Dendritic cell treated with granulocyte-macrophage colony-stimulating factor and Interleukin-4, amounts not matched to agents 40 ng/mL and 50 ng/mL, for 4 days (primary cell): ENCODE data around the gene PAX6.

Experiments used
- H3K27ac Mint-ChIP-seq: one replicate; pipeline ENCODE4 v1.8.0; 2022; ENCODE audit warnings: mild to moderate bottlenecking, mixed read lengths
- H3K27me3 Mint-ChIP-seq: one replicate; pipeline ENCODE4 v1.8.0; 2022; ENCODE audit warnings: mild to moderate bottlenecking, mixed read lengths
- H3K36me3 Mint-ChIP-seq: one replicate; pipeline ENCODE4 v1.8.0; 2022; ENCODE audit warnings: low read depth, mixed read lengths
- H3K4me1 Mint-ChIP-seq: one replicate; pipeline ENCODE4 v1.8.0; 2022; ENCODE audit warnings: low read depth, mixed read lengths
- H3K4me3 Mint-ChIP-seq: one replicate; pipeline ENCODE4 v1.8.0; 2022; ENCODE audit warnings: mild to moderate bottlenecking, moderate library complexity, mixed read lengths
- H3K9me3 Mint-ChIP-seq: one replicate; pipeline ENCODE4 v1.8.0; 2022; ENCODE audit warnings: mixed read lengths
- intact Hi-C: fragments of 100-400 bp; cut with micrococcal nuclease; formaldehyde crosslinking; loops from one replicate; pipeline ENCODE4 v1.15.0; 2022

PAX6 gene

GRCh38 chr11:31802000-31802551, 9.0 kb downstream of the PAX6 start:
- Mint-ChIP-seq H3K27ac (no peak overlapping the region), H3K9me3 (peaks cover 27% of the 10 kb centered on the region), H3K4me1 (peaks cover 36% of the 10 kb centered on the region), H3K36me3 (no peaks in the 10 kb centered on the region), H3K27me3 (peaks cover 90% of the 10 kb centered on the region), H3K4me3 (no peak overlapping the region)
- intact Hi-C loops, result loop anchor here (10.0 kb wide), 1 partner anchor 297 kb away; the partner anchor contains the start of genes ELP4 and IMMP1L

GRCh38 chr11:31801298-31801702, 9.8 kb downstream of the PAX6 start:
- no peak overlapping the region for H3K4me3 Mint-ChIP-seq
- H3K9me3 Mint-ChIP-seq, result peaks cover 27% of the 10 kb centered on the region
- H3K4me1 Mint-ChIP-seq, result peaks cover 36% of the 10 kb centered on the region
- peaks cover 90% of the 10 kb centered on the region for H3K27me3 Mint-ChIP-seq
- intact Hi-C loops, result loop anchor here (10.0 kb wide), 1 partner anchor 296 kb away; the partner anchor contains the start of genes ELP4 and IMMP1L
- no peak overlapping the region for H3K27ac Mint-ChIP-seq
- H3K36me3 Mint-ChIP-seq, result no peaks in the 10 kb centered on the region

- Mint-ChIP-seq H3K36me3 (no peaks in the 10 kb centered on the region), H3K27ac (no peak overlapping the region)
Observed at GRCh38 chr11:31800398-31801265, 10.5 kb downstream of the PAX6 start.

DNA sequence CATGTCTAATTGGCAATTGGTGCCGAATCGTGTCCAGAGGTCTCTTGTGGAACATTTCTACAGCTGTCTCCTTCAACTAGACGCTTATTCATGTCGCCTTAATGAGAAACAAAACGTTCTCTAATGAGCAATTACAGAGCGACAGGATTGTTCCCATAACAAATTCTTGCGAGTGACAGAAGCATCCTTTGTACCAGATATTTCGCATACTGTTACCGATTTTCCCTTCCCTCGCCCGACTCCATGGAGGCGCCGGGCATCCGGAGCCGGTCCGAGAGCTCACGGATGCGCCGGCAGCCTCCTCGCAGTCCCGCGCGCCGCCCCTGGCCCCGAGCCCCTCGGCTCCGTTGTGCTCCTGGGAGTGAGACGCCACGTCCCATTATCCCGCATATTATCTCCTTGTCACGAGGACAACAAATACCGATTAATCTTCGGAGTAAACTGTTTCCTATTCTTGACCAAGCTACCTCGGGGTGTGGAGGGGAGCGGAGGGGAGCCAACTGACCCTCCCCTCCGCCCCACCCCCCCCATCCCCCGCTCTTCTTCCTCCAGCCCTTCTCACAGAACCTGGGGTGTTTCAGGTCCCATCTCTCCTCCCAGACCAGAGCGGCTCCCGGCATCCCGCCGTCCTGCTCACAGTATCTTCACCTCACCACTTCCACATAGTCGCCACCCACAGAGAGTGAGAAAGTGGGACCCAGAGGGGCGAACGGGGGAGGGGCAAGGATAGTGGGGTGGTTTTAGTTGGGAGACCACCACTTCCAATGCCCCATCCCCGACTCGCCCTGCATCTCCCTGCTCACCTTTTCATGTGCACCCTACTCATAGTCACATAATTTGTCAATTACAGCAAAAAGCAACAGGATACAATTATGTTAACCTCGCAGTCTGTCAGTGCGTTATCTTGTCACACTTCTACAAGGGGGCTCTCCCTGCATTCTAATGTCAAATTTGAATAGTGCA, 11.4 kb downstream of the PAX6 start:
- H3K27me3 Mint-ChIP-seq, result peaks cover 86% of the 10 kb centered on the region
- intact Hi-C loops, result loop anchor here (10.0 kb wide), 1 partner anchor 295 kb away; the partner anchor contains the start of genes ELP4 and IMMP1L
- H3K4me1 Mint-ChIP-seq, result peaks cover 34% of the 10 kb centered on the region
- H3K27ac Mint-ChIP-seq, result no peak overlapping the region
- H3K36me3 Mint-ChIP-seq, result no peaks in the 10 kb centered on the region
- H3K4me3 Mint-ChIP-seq, result no peak overlapping the region
- H3K9me3 Mint-ChIP-seq, result peaks cover 25% of the 10 kb centered on the region

More at GRCh38 chr11:31800398-31801265, 10.5 kb downstream of the PAX6 start:
- peaks cover 36% of the 10 kb centered on the region for H3K4me1 Mint-ChIP-seq
- intact Hi-C loops, result loop anchor here (10.0 kb wide), 1 partner anchor 296 kb away; the partner anchor contains the start of genes ELP4 and IMMP1L
- H3K27me3 Mint-ChIP-seq, result peaks cover 90% of the 10 kb centered on the region
- peaks cover 27% of the 10 kb centered on the region for H3K9me3 Mint-ChIP-seq
- H3K4me3 Mint-ChIP-seq, result no peak overlapping the region

DNA sequence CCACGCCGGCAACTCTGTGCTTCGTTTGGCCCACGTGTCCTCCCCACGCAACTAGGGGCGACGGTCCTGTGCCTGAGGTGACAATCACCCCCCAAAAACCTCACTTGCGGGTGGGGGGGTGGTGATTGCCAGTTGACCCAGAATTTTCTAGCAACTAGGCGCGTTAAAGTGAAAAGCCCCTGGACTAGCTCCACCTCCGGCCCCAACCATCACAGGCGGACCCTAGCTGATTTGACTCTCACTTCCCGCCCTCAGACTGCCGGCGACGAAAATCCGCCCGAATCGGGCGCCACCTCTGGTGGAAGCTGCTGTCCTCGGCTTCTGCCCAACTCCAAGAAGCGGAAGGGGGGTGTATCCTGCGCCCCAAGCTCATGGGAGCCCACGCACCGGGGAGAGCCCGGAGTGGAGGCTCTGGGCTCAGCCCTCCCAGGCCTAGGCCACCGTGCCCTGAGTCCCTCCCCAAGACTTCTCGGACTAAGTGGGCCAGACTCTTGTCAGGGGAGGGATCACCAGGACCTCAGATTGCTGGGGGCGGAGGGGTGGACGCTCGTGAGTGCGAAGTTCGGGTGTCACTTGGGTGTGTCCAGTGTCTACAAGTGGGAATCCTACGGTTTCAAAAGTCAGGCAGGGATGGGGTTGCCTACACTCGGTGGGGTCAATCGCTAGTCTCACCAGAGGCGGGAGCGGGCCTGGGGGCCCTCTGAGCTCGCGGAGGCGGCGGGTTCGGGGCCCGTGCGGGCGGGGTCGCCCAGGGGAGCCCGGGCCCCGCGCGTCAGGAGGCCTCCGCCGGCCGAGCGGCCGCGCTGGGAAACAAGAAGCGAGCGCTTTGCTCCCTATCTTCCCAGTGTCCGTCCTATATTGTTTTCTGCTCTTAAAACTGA, 12.3 kb downstream of the PAX6 start:
- H3K36me3 Mint-ChIP-seq, result no peaks in the 10 kb centered on the region
- H3K27ac Mint-ChIP-seq, result no peak overlapping the region
- peaks cover 84% of the 10 kb centered on the region for H3K27me3 Mint-ChIP-seq
- H3K9me3 Mint-ChIP-seq, result peaks cover 16% of the 10 kb centered on the region
- intact Hi-C loops, result no loop called here
- H3K4me1 Mint-ChIP-seq, result peaks cover 25% of the 10 kb centered on the region
- no peak overlapping the region for H3K4me3 Mint-ChIP-seq

DNA sequence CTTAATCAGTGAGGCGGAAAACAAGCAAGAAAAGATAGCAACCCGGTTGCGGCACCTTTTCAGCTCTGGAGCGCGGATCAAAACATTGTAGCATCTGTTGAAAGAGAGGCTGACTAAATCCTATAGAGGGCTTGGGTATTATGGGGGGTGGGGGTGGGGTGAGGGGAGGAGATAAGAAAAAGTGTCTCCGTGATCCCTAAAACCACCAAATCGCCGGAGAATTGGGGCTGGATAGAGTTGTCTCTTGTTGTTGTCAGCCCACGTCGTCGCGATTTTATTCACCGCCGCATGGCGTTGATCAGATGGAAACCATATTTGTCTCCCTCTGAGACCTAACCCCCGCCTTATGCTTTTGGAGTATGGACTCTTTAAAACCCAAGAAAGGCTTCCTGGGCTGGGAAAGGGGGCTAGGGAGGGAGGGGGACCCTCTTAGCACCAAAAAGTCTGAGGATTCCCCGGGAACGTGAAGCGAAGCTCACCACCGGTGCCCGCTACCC, 13.0 kb downstream of the PAX6 start:
- Mint-ChIP-seq H3K27me3 (peaks cover 82% of the 10 kb centered on the region), H3K4me3 (no peak overlapping the region), H3K4me1 (peaks cover 18% of the 10 kb centered on the region), H3K9me3 (peaks cover 9% of the 10 kb centered on the region), H3K27ac (no peak overlapping the region), H3K36me3 (no peaks in the 10 kb centered on the region)
- intact Hi-C loops, result no loop called here

DNA sequence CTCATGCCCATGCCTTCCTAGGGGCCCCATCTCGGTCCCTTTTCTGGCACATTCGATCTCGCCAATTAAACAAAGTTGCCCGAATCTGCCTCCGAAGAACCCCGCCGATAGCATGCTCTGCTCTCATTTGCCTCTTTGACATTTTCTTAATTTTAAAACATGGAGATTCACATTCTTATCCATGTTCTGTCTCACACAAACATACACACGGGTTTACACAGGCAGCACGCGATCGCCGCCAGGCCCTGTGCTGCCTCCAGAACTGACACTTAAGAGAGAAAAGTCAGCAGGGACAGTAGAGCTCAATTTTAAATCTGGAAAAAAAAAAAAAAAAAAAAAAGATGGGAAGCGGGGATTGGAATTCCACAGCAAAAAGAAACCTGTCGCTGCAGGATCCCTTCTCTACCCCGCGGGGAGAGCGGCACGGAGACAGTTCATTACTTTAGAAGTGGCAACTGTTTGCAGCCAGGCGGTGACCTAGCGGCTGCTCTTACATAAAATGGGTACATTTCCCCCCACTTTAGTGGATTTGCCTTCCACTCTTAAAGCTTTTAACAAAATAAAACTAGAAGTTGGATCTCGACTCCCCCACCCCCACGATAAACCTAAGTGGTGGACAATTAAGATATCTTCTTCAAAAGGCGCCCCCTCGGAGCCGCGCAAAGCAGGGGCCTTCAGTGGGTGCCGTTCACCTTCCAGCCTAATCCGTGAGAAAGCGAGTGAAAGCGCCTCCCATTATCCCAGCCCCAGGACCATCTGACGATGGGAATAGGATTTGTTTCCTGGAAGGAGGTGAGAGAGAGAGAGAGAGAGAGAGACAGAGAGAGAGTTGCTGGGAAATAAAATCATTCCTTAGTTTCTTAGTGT, 13.7 kb downstream of the PAX6 start:
- H3K27ac Mint-ChIP-seq, result no peak overlapping the region
- H3K4me3 Mint-ChIP-seq, result no peak overlapping the region
- intact Hi-C loops, result no loop called here
- no peaks in the 10 kb centered on the region for H3K36me3 Mint-ChIP-seq
- H3K4me1 Mint-ChIP-seq, result peaks cover 11% of the 10 kb centered on the region
- H3K9me3 Mint-ChIP-seq, result peaks cover 2% of the 10 kb centered on the region
- peaks cover 78% of the 10 kb centered on the region for H3K27me3 Mint-ChIP-seq

DNA sequence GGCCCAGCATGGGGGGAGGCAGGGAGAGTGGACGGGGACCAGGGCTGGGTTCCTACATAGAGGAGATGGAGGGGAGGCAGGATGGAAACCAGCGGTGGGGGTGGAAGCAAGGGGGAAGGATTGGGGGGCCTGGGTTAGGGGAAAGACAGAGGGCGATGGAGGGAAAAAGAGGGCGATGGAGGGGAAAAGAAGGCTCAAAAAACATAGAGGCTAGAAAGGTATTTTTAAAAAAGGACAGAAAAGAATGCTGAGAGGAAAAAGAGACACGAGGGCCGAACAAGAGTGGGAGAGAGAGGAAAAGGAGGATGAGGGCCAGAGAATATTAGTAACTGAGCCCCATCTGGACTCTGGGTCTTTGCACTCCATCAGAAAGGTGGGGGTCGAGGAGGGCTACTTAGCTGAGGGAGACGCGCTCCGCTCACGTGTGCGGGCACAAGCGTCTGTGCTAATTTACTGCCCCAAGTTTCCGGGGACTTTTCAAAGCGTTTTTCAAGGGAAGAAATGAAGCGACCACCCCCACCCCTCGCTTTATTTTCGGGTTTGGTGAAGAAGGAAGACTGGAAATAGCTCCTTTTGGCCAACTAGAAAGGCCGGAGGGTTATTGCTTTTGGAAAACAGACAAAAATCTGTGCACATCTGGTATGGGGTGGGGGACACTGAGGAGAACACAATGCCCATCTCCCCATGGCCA, 14.5 kb downstream of the PAX6 start:
- H3K27ac Mint-ChIP-seq, result no peak overlapping the region
- intact Hi-C loops, result no loop called here
- H3K9me3 Mint-ChIP-seq, result no peaks in the 10 kb centered on the region
- H3K4me3 Mint-ChIP-seq, result no peak overlapping the region
- H3K36me3 Mint-ChIP-seq, result no peaks in the 10 kb centered on the region
- H3K27me3 Mint-ChIP-seq, result peaks cover 77% of the 10 kb centered on the region
- peaks cover 10% of the 10 kb centered on the region for H3K4me1 Mint-ChIP-seq

GRCh38 chr11:31795706-31796498, 15.2 kb downstream of the PAX6 start:
- H3K4me1 Mint-ChIP-seq, result peaks cover 10% of the 10 kb centered on the region
- no peak overlapping the region for H3K27ac Mint-ChIP-seq
- intact Hi-C loops, result no loop called here
- H3K9me3 Mint-ChIP-seq, result no peaks in the 10 kb centered on the region
- peaks cover 70% of the 10 kb centered on the region for H3K27me3 Mint-ChIP-seq
- H3K36me3 Mint-ChIP-seq, result no peaks in the 10 kb centered on the region
- H3K4me3 Mint-ChIP-seq, result no peak overlapping the region

- H3K4me1 Mint-ChIP-seq, result peaks cover 6% of the 10 kb centered on the region
- H3K4me3 Mint-ChIP-seq, result no peak overlapping the region
- H3K9me3 Mint-ChIP-seq, result no peaks in the 10 kb centered on the region
- no peak overlapping the region for H3K27ac Mint-ChIP-seq
- peaks cover 62% of the 10 kb centered on the region for H3K27me3 Mint-ChIP-seq
- intact Hi-C loops, result no loop called here
- no peaks in the 10 kb centered on the region for H3K36me3 Mint-ChIP-seq
Observed at GRCh38 chr11:31794548-31794947, 16.6 kb downstream of the PAX6 start.

- no peaks in the 10 kb centered on the region for H3K9me3 Mint-ChIP-seq
- no peaks in the 10 kb centered on the region for H3K36me3 Mint-ChIP-seq
- intact Hi-C loops, result no loop called here
- H3K4me1 Mint-ChIP-seq, result no peaks in the 10 kb centered on the region
- H3K27ac Mint-ChIP-seq, result no peak overlapping the region
- no peak overlapping the region for H3K4me3 Mint-ChIP-seq
- H3K27me3 Mint-ChIP-seq, result peaks cover 51% of the 10 kb centered on the region
Observed at GRCh38 chr11:31793264-31793663, 17.9 kb downstream of the PAX6 start.
